GM19240 (cell line): ENCODE data around the gene INTS6L.
"Not testable (repeated sequence)": the region's sequence is repeated elsewhere in the genome, so short reads cannot be mapped to it uniquely, and the experiment has no call there.

Source experiments
- DNase-seq: peaks from one replicate; pipeline ENCODE4 v3.0.0; 2011; ENCODE audit warnings: low spot score; ENCODE audit not compliant: insufficient read length

INTS6L gene

DNA sequence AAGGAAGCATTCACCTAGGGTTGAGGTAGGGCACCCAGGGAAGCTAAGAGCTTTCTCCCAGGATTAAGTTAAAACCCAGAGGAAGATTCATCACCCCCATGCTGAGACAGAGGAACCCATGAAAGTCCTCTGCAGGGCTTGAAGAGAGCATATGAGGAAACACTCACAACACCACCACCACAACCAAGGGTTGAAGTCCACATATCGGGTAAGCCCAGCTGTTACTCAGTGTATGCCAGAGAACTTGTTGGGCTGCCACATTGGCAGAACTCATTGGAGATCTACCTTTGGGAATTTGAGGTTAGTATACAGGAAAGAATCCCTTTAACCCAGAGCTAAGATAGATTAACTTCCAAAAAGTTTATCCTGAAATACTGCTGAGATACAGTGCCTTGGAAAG is 75.1 kb downstream of the INTS6L start:
- DNase-seq, result no peak

DNA sequence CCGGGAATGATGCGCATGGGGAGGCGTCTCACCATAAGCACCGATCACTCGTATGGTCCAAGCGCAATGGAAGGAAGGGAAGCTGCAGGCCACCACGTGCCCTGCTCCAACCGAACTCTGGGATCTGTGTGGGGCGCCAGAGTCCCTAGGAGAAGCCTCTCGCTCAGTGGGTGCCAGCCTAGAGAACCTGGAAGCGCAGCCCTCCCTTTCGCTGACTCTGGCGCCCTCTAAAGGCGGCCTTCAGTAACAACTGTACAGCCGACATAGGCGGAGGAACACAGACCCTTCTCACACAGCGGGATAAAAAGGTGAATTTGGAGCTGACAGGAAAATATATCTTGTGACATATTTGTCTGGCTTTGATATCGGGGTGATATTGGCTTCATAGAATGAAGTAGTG is 76.0 kb downstream of the INTS6L start:
- peak; percentile 8 for DNase-seq

DNA sequence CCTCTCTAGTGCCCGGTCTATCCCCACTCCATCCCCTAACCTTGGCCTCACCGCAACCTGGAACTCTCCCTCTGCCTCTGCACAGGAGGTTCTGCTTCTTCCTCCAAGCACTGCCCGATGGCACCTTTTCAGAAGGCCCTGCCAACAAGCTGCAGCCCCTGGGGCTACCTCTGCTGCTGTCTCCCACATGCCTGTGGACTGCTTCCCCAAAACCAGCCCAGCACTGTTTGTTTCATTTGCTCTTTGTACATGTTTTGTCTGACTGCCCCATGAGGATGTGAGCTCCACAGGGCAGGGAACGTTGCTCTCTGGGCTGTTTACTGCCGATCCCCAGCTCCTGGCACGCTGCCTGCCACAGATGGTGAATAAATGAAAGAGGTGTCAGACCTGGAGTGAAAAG is 85.4 kb downstream of the INTS6L start:
- DNase-seq, result no peak

DNA sequence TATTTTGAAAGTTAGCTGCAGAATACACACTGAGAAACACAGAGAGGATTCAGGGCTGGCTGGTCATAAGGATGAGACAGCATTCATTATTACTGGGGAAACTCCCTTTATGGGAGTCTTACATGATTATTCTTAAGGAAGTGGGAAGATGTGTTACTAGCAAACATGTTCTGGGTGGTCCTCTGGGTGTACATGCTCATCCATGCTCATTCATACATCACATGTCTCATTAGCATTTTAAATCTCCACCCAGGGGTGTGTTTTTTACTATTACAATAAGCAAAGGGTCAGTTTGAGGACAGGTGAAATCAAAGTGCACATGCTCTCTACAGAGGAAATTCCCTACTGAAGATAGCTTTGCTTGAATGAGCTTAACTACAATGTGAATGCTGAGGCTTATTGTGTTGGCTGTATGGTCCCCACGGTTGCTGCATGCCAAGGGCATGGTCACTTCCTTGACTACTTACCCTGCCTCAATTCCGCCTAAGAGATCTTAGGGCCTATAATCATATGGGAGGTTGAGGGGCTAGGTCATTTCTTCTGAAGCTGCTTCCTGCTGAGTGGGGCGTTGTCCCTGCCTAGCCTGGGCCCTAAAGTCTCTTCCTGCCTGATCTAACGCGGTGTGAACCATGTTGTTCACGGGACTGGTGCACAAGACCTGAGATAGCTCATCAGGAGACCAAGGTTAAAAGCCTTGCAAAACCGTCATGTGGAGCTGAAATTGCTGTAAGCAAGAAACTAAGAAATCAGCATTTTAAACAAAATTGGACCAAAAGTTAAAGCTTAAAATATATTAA is 104.1 kb downstream of the INTS6L start:
- not testable (repeated sequence) for DNase-seq

DNA sequence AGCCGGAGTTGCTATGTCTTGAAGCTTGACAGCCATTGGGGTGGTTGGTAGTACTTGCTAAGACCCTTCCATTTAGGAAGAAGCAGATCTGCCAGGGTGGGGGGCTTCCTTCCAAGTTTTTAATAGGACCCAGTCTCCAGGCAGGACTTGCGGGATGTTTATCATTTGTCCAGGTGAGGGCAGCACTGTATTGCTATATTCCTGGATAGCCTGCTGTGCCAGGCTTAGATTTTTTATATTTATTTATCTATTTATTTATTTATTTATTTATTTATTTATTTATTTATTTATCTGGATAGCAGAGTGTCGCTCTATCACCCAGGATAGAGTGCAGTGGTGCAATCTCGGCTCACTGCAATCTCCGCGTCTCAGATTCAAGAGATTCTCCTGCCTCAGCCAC is 105.5 kb downstream of the INTS6L start:
- DNase-seq, result no peak

DNA sequence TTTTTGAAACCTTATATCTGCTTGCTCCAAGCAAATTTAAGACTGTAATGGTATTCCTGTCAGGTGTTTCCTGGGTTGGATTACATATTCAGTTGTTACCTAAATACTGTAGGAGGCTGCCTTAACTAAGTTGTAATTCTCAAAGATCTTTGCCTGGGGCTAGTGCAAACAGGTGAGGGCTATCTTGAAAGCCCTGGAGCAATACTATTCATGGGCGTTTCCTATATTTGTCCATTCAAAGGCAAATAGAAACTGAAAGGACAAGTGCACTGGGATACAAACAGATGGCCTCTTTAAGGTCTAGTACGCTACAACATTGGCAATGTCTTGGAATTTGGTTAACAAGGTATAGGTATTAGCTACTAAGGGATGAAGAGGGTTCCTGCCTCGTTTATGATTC is 108.9 kb downstream of the INTS6L start:
- no peak for DNase-seq
